GM10266 (cell line): Measurements from ENCODE around the gene CIDEB.

Experiments used
- DNase-seq: peaks from one replicate; pipeline ENCODE4 v3.0.0; 2012; ENCODE audit errors: extremely low spot score
- TF ChIP-seq, protein P1 (sequence below): IDR thresholded peaks from 2 replicates; pipeline ENCODE4 v1.5.1; 2012; ENCODE audit warnings: mild to moderate bottlenecking, low read depth; ENCODE audit not compliant: control insufficient read depth, insufficient read depth; ENCODE audit errors: missing control alignments

CIDEB gene

GRCh38 chr14:24270537-24271133, 37.1 kb downstream of the CIDEB start:
- TF ChIP-seq, protein P1, sequence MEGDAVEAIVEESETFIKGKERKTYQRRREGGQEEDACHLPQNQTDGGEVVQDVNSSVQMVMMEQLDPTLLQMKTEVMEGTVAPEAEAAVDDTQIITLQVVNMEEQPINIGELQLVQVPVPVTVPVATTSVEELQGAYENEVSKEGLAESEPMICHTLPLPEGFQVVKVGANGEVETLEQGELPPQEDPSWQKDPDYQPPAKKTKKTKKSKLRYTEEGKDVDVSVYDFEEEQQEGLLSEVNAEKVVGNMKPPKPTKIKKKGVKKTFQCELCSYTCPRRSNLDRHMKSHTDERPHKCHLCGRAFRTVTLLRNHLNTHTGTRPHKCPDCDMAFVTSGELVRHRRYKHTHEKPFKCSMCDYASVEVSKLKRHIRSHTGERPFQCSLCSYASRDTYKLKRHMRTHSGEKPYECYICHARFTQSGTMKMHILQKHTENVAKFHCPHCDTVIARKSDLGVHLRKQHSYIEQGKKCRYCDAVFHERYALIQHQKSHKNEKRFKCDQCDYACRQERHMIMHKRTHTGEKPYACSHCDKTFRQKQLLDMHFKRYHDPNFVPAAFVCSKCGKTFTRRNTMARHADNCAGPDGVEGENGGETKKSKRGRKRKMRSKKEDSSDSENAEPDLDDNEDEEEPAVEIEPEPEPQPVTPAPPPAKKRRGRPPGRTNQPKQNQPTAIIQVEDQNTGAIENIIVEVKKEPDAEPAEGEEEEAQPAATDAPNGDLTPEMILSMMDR: no peak
- no peak for DNase-seq

DNA sequence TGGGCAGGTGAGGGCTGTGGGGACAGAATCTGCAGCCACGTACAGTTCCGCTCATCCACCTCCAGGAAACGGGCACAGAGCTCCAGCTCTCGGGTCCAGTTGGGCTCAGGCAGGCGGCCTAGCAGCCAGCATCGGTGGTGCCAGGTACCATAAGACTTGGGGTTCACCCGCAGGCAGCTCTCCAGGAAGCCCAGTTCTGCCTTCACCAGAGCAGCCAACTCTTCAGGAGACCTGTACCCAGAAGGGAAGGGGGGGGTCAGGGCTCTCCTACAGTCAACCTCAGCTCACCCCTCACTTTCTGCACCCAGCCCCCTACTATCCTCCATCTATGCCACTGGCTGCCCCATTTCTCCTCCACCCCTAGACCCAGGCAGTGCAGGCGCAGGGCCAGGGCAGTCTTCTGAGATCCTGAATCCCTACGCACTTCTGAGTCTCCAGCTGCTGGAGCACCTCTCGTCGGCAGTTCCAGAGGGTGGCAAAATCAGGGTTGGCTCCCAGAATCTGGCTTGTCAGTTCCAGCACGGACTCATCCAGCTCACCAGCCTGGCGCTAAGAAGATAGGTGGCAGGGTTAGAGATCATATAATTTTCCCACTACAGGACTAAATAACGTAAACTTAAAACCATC, 37.8 kb downstream of the CIDEB start:
- TF ChIP-seq, protein P1: no peak
- DNase-seq: no peak

GRCh38 chr14:24269368-24269767, 38.4 kb downstream of the CIDEB start:
- TF ChIP-seq, protein P1: no peak
- DNase-seq: no peak

GRCh38 chr14:24268225-24268624, 39.6 kb downstream of the CIDEB start:
- DNase-seq: no peak
- TF ChIP-seq, protein P1: no peak

DNA sequence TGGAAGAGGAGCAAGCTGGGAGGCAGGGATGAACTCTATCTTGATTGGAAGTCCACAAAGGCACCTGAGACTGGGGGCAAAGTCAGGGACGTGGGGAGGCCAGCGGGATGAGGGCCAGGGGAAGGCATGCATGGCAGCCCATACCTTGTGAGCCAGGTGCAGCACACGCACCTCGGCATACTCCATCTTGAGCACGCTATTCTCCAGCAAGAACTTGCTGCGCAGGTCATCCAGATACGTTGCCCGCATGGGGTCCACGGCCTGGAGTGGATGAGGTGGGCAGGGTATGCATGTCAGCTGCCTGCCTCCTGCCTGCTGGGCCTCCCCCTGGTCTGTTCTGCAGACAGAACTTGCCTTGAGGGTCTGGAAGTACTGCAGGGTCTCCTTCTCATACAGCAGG, 40.3 kb downstream of the CIDEB start:
- TF ChIP-seq, protein P1: no peak
- no peak for DNase-seq

DNA sequence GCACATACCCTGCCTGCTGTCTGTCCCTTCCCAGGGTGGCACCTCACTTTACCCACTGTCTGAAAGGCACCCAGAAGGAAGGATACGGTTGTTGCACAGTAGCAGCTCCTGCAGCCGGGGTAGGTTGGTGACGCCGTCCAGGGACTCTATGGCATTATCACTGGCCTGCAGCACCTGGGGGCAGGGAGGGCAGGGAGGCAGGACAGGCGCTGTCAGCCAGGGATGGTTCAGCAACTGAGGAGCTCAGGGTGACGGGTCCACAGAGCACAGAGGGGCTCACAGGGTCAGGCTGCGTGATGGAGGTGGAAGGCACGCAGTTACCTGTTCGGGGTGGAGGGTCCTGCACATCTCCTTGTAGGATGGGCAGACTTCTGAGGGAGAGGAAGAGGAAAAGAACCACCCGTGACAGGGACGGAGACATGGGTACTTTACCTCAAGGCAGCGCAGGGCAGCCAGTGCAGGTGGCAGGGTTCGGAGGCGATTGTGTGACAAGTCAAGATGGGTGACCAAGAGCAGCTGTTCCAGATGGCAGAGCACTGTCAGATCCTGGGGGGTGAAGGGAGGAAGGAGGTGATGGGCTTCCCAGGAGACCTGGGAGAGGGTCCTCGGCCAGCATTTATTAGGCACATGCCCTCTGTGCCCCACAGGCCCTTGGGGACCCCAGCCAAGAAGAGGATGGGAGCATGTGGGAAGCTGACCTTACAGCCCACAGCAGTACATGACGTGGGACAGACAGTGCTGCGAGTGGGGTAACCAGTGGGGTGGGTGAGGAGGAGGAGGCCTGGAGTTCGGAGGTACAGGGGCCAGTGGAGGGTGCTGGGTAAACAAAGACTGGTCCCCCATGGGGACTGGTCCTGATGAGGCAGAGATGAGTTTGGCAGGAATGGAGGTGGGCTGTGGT, 41.2 kb downstream of the CIDEB start:
- DNase-seq: no peak
- TF ChIP-seq, protein P1: no peak
